Heart left ventricle (tissue), 16 donors: ENCODE results near the gene ITGA5. TPM values are rescaled to one million over a fixed set of nuclear protein-coding genes. Genes with fewer than 3 reads are reported as not detected.

ENCODE experiments used
- ATAC-seq, 4 donors: fragments of 200-7000 bp; cut with Tn5 transposase; one replicate each; pipeline ENCODE4 v1.9.1; 2020 to 2022; ENCODE audit warnings: moderate library complexity in 4 of 4, mild to moderate bottlenecking in 3 of 4, moderate number of reproducible peaks in 1 of 4
- DNase-seq, 5 donors: peaks; one replicate each; pipeline ENCODE4 v3.0.0-alpha.2; 2020
- H3K27ac ChIP-seq, 12 donors: fragments of 200-600 bp; sonication (generic) in 4 of 12; one replicate each; pipeline versions ENCODE4 v1.5.0 to v1.8.0; 2016 to 2022; ENCODE audit warnings: mild to moderate bottlenecking in 2 of 12
- H3K27me3 ChIP-seq, 9 donors: fragments of 200-600 bp; sonication (generic) in 2 of 9; one replicate each; pipeline versions ENCODE4 v1.5.1 to v1.8.0; 2016 to 2022; ENCODE audit warnings: mild to moderate bottlenecking in 3 of 9
- H3K36me3 ChIP-seq, 9 donors: fragments of 200-600 bp; sonication (generic) in 2 of 9; one replicate each; pipeline versions ENCODE4 v1.5.0 to v1.8.0; 2018 to 2022; ENCODE audit warnings: mild to moderate bottlenecking in 2 of 9
- H3K4me1 ChIP-seq, 12 donors: fragments of 200-600 bp; sonication (generic) in 4 of 12; one replicate each; pipeline versions ENCODE4 v1.5.0 to v1.8.0; 2016 to 2022; ENCODE audit warnings: mild to moderate bottlenecking in 3 of 12
- H3K4me3 ChIP-seq, 12 donors: fragments of 200-600 bp; sonication (generic) in 4 of 12; one replicate each; pipeline versions ENCODE4 v1.5.0 to v1.8.0; 2017 to 2022; ENCODE audit warnings: mild to moderate bottlenecking in 9 of 12, moderate library complexity in 4 of 12
- H3K9me3 ChIP-seq, 12 donors: fragments of 200-600 bp; sonication (generic) in 4 of 12; one replicate each; pipeline versions ENCODE4 v1.5.0 to v1.8.0; 2016 to 2022; ENCODE audit warnings: mild to moderate bottlenecking in 1 of 12
- CTCF ChIP-seq, 12 donors: fragments of 200-600 bp; sonication (generic) in 4 of 12; IDR thresholded peaks; one replicate each; pipeline versions ENCODE4 v1.5.0 to v1.8.0; 2018 to 2022; ENCODE audit warnings: antibody characterized with exemption in 12 of 12, mild to moderate bottlenecking in 5 of 12
- POLR2A ChIP-seq, 2 donors: fragments of 450-650 bp; IDR thresholded peaks; one replicate each; pipeline ENCODE4 v1.6.1; 2017; ENCODE audit warnings: antibody characterized with exemption in 2 of 2, mild to moderate bottlenecking in 2 of 2, moderate library complexity in 2 of 2
- WGBS, 4 donors: extraction: QIAGEN DNeasy Blood & Tissue Kit in 2 of 4; methylation state at CpG; one replicate each; pipeline versions ENCODE4 v1.1.5 to v1.1.7; 2013 to 2018; 5-methylcytosine and 5-hydroxymethylcytosine counted together
- intact Hi-C, 10 donors: fragments of 100-400 bp; cut with DNase I; formaldehyde crosslinking; loops; one replicate each; pipeline versions ENCODE4 v1.11.1 to v1.14.2; 2022
- polyA plus RNA-seq, 2 donors: library from polyadenylated mRNA; stranded (reverse); fragments of 200-250 nt; gene quantifications; one replicate each; pipeline ENCODE4 v1.2.3, GENCODE V29; 2013
- total RNA-seq, 9 donors: library from RNA; depleted of rRNA in 2 of 9; stranded (reverse); fragments of >200 nt in 2 of 9; fragmentation: NEBNext Ultra II Directional in 3 of 9; extraction: Animal tissue kit (Norgen Biotek cat#: 25700) in 3 of 9; gene quantifications; one replicate each; pipeline versions ENCODE4 v1.1.0 to v1.2.4, GENCODE V29; 2016 to 2023
- donor health status: ischemic (EF 13 %, LVEDD 7.1; RV severe dilation, severe dysfunction).
- donor health status: healthy with polysubstance abuse.
- donor health status: DM: no; HTN: yes; CAD: no.
- donor health status: DM: no; HTN: no; CAD: no.
- donor health status: ischemic (EF 25% LVEDD 6.9; RV normal size, moderate dysfunction).
- donor health status: ischemic (EF 25% LVEDD 5.7; RV mildly dilated, moderate dysfunction).
- donor health status: healthy.
- donor health status: DM: yes; HTN: yes; CAD: no.
- donor health status: ischemic (EF 35%, LVEDD 5.7; RV mildly dilated, moderate dysfunction).
- donor health status: nonischemic (EF 11% LVEDD 7.7; RV severe dilation, severe dysfunction).
- donor health status: DM: yes; HTN: yes; CAD: no.
- donor health status: PGD.
- donor health status: ischemic (EF 29% LVEDD 5.4; RV normal size, mild dysfunction).
- donor health status: nonischemic (EF 23%, LVEDD 6.1; RV moderate dilation, normal function).

ITGA5 gene
- total and polyA plus RNA-seq, 11 donors: 33.2 to 301 (median 55.0) TPM

GRCh38 chr12:54404061-54405004 is 14.7 kb downstream of the ITGA5 start:
- intact Hi-C loops: loop anchor here in 1 of 10 donors (2.0 kb wide), 1 partner anchor 28 kb away; no protein-coding TSS in a partner anchor
- peak in 1 of 4 donors; percentile 17 for ATAC-seq
- Histone ChIP-seq H3K36me3 (peaks cover 8 to 100% (median 100%) of the 10 kb centered on the region in 9 donors), H3K27ac (peak overlapping the region in 7 of 12 donors; percentile 4 to 97 (median 33)), H3K27me3 (no peaks in the 10 kb centered on the region), H3K4me1 (peaks cover 0 to 41% (median 22%) of the 10 kb centered on the region in 12 donors), H3K4me3 (no peak overlapping the region), H3K9me3 (no peaks in the 10 kb centered on the region)
- 62 to 71% (median 69%) methylated on average over 11 of the region's 11 CpGs for WGBS, 4 donors
- DNase-seq: peak in 3 of 5 donors; percentile 12 to 53 (median 51)
- TF ChIP-seq CTCF (IDR thresholded peaks at IDR 0.05) (peak; percentile 83 to 97 (median 94)), POLR2A (IDR thresholded peaks at IDR 0.05) (no peak)

- Histone ChIP-seq H3K36me3 (peaks cover 8 to 100% (median 98%) of the 10 kb centered on the region in 9 donors), H3K4me1 (peaks cover 0 to 13% (median 2%) of the 10 kb centered on the region in 12 donors), H3K27me3 (no peaks in the 10 kb centered on the region), H3K4me3 (no peak overlapping the region), H3K27ac (peak overlapping the region in 1 of 12 donors; percentile 73), H3K9me3 (no peaks in the 10 kb centered on the region)
- intact Hi-C loops: loop anchor here in 4 of 10 donors (1.0 to 2.0 kb wide), 3 partner anchors 18 to 38 kb away; partner anchors contain the start of gene ITGA5 (in 1 of the 4)
- no peak for TF ChIP-seq POLR2A (IDR thresholded peaks at IDR 0.05)
- no peak for TF ChIP-seq CTCF (IDR thresholded peaks at IDR 0.05)
- 93 to 98% (median 96%) methylated on average over 2 of the region's 2 CpGs for WGBS, 4 donors
- no peak for DNase-seq
- ATAC-seq: no peak
These were observed 17.9 kb downstream of the ITGA5 start for GRCh38 chr12:54401119-54401518.

- Histone ChIP-seq H3K4me1 (peaks cover 0 to 20% (median 3%) of the 10 kb centered on the region in 12 donors), H3K27me3 (no peaks in the 10 kb centered on the region), H3K36me3 (peaks cover 0 to 100% (median 97%) of the 10 kb centered on the region in 9 donors), H3K27ac (peak overlapping the region in 1 of 12 donors; percentile 73), H3K4me3 (no peak overlapping the region), H3K9me3 (no peaks in the 10 kb centered on the region)
- TF ChIP-seq CTCF (IDR thresholded peaks at IDR 0.05) (peak; percentile 97 to 99 (median 99)), POLR2A (IDR thresholded peaks at IDR 0.05) (no peak)
- ATAC-seq: peak; percentile 76 to 86 (median 84)
- intact Hi-C loops: loop anchor here in 7 of 10 donors (1.0 to 2.0 kb wide), 2 partner anchors 40 kb away; no protein-coding TSS in a partner anchor
- WGBS, 4 donors: 75 to 79% (median 78%) methylated on average over 8 of the region's 8 CpGs
- peak; percentile 82 to 92 (median 85) for DNase-seq
These were observed 19.9 kb downstream of the ITGA5 start for GRCh38 chr12:54398995-54399793.
